Mucosa of descending colon (tissue), 3 donors: ENCODE data around the gene TSPAN2. TPM values are rescaled to one million over a fixed set of nuclear protein-coding genes. Genes with fewer than 3 reads are reported as not detected.

Experiments
- ATAC-seq: fragments of 200-7000 bp; cut with Tn5 transposase; one replicate; pipeline ENCODE4 v1.9.1; 2020; ENCODE audit warnings: mild to moderate bottlenecking, moderate library complexity
- DNase-seq, 3 donors: peaks; one replicate each; pipeline ENCODE4 v3.0.0-alpha.2; 2020
- H3K36me3 ChIP-seq: fragments of 200-600 bp; one replicate; pipeline ENCODE4 v1.8.0; 2021; ENCODE audit warnings: low read depth, mild to moderate bottlenecking
- H3K4me1 ChIP-seq: fragments of 200-600 bp; one replicate; pipeline ENCODE4 v1.8.0; 2021; ENCODE audit warnings: low read depth, mild to moderate bottlenecking
- H3K4me3 ChIP-seq: fragments of 200-600 bp; one replicate; pipeline ENCODE4 v1.8.0; 2021; ENCODE audit warnings: mild to moderate bottlenecking
- H3K9me3 ChIP-seq: fragments of 200-600 bp; one replicate; pipeline ENCODE4 v1.8.0; 2021; ENCODE audit warnings: mild to moderate bottlenecking
- intact Hi-C, 2 donors: fragments of 100-400 bp; cut with DNase I in 1 of 2; cut with micrococcal nuclease in 1 of 2; formaldehyde crosslinking; loops; one replicate each; pipeline versions ENCODE4 v1.11.0 to v1.11.1; 2022; cut with DNase I, micrococcal nuclease
- total RNA-seq, 3 donors: library from RNA; stranded (reverse); fragmentation: NEBNext Ultra II Directional in 2 of 3; extraction: Animal tissue kit (Norgen Biotek cat#: 25700) in 2 of 3; gene quantifications; one replicate each; pipeline versions ENCODE4 v1.2.1 to v1.2.4, GENCODE V29; 2021 to 2023
- TF ChIP-seq, protein P1 (sequence below): fragments of 200-600 bp; IDR thresholded peaks from one replicate; pipeline ENCODE4 v1.8.0; 2022; ENCODE audit warnings: antibody characterized with exemption, mild to moderate bottlenecking
- donor health status: DM: no; HTN: no; CAD: no; lungs with moderate emphysema.
- donor health status: DM: no; HTN: no; CAD: no.
- donor health status: DM: no; HTN: yes; CAD: no.

TSPAN2 gene
- total RNA-seq, 3 donors from 2014 or later = 4.3 to 84.2 (median 6.3) TPM

DNA sequence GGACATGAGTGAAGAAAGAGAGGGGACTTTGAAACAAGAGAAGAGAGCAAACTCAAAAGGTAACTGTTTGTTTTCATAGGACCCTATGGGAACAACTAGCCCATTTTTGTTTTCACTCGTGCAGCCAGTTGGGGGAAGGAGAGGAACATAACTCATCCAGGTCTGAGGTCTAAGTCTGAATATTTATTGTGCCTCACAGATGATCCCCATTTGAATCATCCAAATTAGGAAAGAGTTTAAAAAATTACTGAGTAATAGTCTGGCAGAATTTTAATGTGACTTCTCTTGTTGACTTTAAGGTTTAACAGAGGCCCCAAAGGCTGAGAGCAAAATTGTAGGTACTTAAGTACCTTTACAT lies 10.4 kb upstream of the TSPAN2 start:
- Histone ChIP-seq H3K4me3 (no peak overlapping the region), H3K9me3 (no peaks in the 10 kb centered on the region), H3K36me3 (no peaks in the 10 kb centered on the region), H3K4me1 (peaks cover 8% of the 10 kb centered on the region)
- ATAC-seq = no peak
- TF ChIP-seq, protein P1, sequence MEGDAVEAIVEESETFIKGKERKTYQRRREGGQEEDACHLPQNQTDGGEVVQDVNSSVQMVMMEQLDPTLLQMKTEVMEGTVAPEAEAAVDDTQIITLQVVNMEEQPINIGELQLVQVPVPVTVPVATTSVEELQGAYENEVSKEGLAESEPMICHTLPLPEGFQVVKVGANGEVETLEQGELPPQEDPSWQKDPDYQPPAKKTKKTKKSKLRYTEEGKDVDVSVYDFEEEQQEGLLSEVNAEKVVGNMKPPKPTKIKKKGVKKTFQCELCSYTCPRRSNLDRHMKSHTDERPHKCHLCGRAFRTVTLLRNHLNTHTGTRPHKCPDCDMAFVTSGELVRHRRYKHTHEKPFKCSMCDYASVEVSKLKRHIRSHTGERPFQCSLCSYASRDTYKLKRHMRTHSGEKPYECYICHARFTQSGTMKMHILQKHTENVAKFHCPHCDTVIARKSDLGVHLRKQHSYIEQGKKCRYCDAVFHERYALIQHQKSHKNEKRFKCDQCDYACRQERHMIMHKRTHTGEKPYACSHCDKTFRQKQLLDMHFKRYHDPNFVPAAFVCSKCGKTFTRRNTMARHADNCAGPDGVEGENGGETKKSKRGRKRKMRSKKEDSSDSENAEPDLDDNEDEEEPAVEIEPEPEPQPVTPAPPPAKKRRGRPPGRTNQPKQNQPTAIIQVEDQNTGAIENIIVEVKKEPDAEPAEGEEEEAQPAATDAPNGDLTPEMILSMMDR = no peak
- intact Hi-C loops = no loop called here
- no peak for DNase-seq

DNA sequence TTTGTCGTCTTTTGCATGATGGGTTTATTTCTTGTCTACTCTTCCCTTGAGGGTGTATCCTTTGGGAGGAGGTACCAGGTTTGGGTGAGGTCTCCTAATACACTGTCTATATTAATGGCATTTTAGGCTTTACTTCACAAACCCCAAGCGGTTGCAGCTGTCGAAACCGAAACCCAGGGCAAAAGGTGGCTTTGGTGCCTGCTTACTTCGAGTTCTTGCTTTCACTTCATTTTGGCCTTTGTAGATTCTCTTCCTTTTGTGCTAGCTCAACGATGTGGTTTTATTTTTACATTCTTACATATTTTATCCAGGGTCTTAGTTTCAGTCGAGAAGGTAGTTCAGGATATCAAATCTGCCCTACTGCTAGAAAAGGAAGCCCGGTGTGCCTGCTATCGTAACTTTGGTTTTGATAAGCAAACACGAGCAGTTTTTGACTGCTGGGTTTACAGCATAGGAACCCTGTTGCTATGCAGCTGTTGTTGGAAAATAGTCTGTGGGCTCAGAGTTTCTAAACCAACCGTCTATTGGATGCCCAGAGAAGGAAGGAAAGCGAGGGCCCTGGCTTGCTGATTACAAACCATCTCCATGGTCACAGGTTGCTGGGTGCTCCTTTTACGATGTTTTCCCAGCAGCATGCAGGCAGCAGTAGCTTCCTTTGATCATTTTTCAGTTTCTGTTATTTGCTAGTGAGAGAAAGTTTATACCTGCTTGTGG lies 9.8 kb upstream of the TSPAN2 start:
- TF ChIP-seq, protein P1 = no peak
- ATAC-seq (peak; percentile 97), DNase-seq (peak in 2 of 3 donors; percentile 52 to 78)
- intact Hi-C loops = no loop called here
- peaks cover 8% of the 10 kb centered on the region for H3K4me1 ChIP-seq
- no peak overlapping the region for H3K4me3 ChIP-seq
- no peaks in the 10 kb centered on the region for H3K36me3 ChIP-seq
- H3K9me3 ChIP-seq = no peaks in the 10 kb centered on the region

DNA sequence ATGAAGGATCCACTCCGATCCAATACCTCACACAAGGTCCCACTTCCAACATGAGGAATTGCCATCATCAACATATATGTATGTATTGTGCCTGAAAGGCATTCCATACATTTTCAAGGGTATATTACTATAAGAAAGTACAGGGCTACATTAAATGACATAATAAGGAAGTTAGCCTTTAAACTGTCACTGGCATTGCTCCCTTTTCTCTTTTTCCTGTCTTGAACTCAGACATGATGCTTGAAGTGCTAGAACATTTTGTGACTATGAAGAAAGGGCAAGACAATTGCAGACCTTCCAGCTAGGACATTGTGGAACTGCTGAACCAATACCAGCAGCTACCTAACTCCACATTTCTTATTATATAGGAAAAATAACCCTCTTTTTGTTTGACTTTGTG lies 2.9 kb upstream of the TSPAN2 start:
- no peaks in the 10 kb centered on the region for H3K36me3 ChIP-seq
- intact Hi-C loops = no loop called here
- TF ChIP-seq, protein P1 = no peak
- DNase-seq (no peak), ATAC-seq (peak; percentile 36)
- no peaks in the 10 kb centered on the region for H3K4me1 ChIP-seq
- no peaks in the 10 kb centered on the region for H3K9me3 ChIP-seq
- no peak overlapping the region for H3K4me3 ChIP-seq

DNA sequence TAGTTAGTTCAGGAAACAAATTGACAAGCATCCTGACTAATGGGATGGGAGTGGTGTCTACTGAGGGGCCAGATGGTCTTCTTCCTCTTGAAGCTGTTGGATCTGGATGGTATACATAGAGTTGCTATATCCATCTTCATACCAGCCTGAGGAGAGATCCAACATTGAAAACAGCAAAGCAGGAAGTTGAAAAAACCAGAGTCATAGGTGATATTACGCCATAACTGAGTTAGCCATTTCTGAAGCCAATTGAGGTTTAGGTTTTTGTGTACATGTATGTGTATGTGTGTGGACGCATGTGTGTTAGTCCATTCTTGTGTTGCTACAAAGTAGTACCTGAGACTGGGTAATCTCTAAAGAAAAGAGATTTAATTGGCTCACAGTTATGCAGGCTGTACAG lies 2.3 kb upstream of the TSPAN2 start:
- intact Hi-C loops = no loop called here
- ATAC-seq (no peak), DNase-seq (no peak)
- no peaks in the 10 kb centered on the region for H3K4me1 ChIP-seq
- no peaks in the 10 kb centered on the region for H3K36me3 ChIP-seq
- no peaks in the 10 kb centered on the region for H3K9me3 ChIP-seq
- TF ChIP-seq, protein P1 = no peak
- no peak overlapping the region for H3K4me3 ChIP-seq

DNA sequence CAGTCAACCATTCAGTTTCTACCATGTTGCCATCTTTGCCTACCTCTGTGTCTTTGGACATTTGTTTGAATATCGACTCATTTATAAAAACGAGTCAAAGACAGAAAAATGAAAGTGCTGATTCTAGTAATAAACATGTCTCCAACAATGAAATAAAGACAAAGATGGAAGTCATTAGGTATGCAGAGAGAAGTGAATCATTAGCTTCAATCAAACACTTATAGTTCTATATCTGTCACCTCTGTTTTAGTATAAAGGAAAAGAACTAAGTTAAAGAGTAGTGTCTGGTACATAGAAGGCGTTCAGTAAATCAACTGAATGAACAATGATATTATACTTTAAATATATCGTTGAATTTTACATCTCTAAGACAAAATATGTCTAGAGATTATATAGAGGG lies 1.7 kb upstream of the TSPAN2 start:
- no peak for DNase-seq
- ATAC-seq = no peak
- Histone ChIP-seq H3K4me3 (no peak overlapping the region), H3K9me3 (no peaks in the 10 kb centered on the region), H3K36me3 (no peaks in the 10 kb centered on the region), H3K4me1 (no peaks in the 10 kb centered on the region)
- TF ChIP-seq, protein P1 = no peak
- intact Hi-C loops = no loop called here

DNA sequence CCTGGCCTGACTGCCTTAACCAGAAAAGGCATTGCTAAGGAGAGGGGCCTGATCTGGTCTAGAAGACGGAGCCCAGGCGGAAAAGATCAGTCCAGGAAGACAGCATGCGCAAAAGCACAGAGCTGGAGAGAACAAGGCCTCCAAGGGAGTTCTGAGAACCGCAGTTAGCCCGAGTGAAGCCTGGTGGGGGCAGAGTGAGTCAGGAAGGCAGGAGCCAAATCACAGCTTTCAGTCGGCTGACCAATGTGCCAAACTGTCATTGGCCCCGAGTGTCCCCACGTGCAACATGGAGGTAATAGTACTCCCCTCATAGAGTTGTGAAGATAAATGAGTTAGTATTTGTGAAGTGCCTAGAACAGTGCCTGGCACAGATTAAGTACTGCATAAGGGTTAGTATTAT lies 1.2 kb upstream of the TSPAN2 start:
- ATAC-seq (peak; percentile 2), DNase-seq (peak in 1 of 3 donors; percentile 38)
- Histone ChIP-seq H3K4me3 (no peak overlapping the region), H3K9me3 (no peaks in the 10 kb centered on the region), H3K36me3 (no peaks in the 10 kb centered on the region), H3K4me1 (no peaks in the 10 kb centered on the region)
- TF ChIP-seq, protein P1 = no peak
- intact Hi-C loops = no loop called here
